Kidney glomerular epithelial cell (primary cell): ENCODE results near the gene PRRX2.

Source experiments
- DNase-seq: peaks from one replicate; lab custom pipeline; 2025; lab: John Stamatoyannopoulos, UW

Gene PRRX2

DNA sequence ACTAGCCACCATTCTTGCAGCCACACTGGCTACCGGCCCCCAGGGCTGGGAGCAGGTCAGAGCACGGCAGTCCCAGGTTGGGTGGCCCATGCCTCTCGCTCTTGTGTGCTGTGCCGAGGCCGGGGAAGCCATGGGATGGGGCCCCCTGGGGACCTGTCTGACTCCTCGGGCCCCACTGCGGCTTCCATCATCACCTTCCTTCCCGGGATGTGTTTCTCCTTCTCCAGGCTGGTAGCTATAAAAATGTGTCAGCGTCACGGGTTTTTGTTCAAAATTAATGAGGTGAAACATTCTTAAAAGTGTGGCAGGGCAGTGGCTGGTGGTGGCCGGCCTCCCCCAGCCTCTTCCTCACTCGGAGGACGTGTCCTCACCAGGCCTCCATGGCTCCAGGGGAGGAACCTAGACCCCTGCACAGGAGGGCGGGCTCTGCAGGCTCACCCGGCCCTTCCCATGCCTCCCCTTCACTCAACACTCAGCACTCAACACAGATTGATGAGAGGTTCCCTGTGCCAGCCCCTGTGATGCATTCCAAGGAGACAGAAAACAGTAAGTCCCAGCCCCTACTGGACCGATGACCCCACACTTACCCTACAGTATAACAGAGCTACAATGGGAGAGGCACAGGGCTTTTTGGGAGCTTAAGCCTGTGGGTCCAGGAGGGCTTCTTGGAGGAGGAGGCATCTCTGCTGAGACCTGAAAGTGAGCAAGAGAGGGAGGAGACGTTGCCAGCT, 44.2 kb downstream of the PRRX2 start:
- peak; percentile 54 for DNase-seq

DNA sequence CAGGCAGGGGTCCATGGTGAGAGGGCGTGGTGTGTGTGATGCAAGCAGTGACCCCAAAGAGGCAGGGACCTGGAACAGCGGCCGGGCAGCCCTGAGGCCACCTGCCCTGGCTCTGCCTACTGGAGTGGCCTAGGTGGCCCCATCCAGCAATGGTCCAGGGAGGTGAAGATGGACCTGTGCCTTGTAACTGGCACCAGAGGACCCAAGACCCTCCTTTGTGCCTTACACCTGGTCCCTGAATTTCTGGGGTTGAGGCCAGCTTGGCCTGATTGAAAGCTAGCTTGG, 44.7 kb downstream of the PRRX2 start:
- no peak for DNase-seq

DNA sequence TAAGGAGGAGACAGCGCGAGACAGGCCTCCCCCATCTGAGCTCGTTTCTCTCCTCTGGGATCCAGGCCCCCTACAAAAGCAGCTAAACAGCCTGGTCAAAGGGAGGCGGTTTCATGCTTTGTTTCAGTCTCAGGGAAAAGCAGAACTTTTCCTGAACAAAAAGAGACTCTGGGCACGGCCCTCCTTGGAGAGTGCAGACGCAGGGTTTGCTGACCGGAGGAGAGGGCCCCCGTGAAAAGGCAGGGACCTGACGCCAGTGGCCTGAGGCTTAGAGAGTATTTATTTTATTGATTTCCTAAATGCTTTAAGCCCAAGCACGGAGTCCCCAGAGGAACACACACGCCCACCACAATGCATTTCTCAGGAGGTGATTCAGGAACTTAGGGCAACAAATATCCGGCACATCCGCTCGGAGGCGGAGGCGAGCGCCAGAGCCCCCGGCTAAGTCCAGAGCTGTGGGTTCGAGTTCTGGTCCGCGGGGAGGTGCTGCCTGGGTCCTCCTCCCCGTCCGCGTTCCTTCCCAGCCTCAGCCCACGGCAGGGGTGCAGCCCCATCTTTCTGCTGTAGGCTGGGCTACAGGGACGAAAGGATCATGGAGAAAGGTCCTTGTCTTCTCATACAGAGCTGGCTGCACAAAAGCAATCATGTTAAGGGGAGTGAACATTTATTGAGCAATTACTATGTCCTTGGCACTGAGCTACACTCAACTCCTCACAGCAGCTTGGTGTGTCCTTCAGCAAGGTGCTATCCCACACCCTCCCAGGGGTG, 47.4 kb downstream of the PRRX2 start:
- DNase-seq = no peak

DNA sequence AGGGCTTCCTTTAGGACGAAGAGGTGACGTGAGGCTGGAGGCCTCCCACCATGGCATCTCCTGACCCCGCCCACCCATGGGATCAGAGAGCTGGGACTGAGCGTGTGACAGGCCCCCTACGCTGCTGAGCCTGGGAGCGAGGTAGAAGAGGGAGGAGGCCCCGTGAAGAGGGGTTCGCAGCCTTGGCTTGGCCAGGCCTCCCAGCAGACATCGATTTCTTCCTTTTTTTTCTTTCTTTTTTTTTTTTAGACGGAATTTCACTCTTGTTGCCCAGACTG, 47.9 kb downstream of the PRRX2 start:
- no peak for DNase-seq

- DNase-seq = no peak
These were observed 49.1 kb downstream of the PRRX2 start for GRCh38 chr9:129714511-129715061.

DNA sequence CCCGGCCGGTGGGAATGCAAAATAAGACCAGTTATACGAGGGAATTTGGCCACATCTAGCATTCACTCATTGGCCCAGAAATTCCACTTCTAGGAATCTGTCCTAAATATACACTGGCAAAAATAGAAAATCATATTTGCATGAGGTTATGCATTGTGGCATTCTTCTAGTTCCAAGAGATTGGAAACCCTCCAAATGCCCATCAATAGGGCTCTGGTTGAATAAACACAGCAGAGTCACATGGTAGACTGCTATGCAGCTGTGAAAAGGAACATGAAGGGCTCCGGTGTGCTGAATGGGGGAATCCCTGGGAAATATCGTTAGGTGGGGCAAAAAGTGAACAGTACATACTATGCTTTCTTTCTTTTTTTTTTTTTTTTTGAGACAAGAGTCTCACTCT, 50.6 kb downstream of the PRRX2 start:
- DNase-seq = no peak

DNA sequence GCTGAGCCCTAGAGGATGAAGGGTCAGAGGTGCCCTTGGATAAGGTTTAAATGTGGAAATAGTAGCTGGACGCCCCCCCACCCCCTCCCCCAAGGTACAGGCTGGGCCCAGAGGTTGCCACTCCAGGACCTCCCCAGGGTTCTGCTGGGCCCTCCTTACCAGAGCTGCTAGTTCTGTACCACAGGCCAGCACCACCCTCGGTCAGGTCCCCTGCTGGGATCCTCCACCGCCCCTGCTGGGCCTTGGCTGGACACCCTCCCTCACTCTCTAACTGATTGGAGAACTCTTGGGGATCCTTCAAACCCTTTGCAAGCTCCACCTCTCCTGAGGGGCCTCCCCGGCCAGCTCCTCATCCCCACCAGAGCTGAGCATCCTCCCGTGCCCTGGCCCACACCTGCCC, 52.5 kb downstream of the PRRX2 start:
- no peak for DNase-seq

DNA sequence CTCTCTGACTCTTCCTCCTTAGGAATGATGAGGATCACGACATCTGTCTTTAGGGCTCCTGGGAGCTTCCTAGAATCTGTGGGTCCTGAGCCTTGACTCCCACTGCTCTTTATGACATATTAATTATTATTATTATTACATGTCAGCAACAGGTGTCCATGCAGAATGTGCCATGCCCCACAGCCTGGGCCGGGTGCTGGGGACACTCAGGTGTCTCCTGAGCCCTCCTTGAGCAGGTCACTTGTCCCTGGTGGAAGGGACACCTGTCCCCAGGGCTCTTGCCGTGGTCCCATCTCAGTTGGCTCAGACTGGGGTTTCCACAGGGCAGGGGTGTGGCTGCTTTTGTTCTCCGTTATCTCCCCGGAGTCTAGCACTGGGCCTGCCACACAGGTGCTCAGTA, 53.2 kb downstream of the PRRX2 start:
- no peak for DNase-seq

GRCh38 chr9:129719135-129719534, 53.7 kb downstream of the PRRX2 start:
- DNase-seq = no peak

DNA sequence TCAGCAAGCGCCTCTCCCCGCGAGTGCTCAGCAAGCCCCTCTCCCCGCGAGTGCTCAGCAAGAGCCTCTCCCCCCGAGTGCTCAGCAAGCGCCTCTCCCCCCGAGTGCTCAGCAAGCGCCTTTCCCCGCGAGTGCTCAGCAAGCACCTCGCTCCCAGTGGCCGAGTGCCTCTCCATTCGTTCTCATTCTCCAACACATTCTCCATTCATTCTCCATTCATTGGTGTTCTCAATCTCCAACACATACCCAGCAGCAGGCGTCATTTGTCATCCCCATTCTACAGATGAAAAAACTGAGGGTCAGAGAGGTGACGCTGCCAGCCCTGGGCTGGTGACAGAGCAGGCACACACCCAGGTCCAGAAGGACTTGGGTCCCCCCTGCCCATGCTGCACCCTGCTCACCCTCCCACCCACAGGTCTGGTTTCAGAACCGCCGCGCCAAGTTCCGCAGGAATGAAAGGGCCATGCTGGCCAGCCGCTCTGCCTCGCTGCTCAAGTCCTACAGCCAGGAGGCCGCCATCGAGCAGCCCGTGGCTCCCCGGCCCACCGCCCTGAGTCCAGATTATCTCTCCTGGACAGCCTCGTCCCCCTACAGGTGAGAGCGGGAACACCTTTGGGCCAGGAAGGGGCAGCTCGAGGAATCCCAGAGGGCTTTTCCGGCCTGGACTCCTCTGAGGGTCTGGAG, 54.9 kb downstream of the PRRX2 start:
- DNase-seq = no peak

GRCh38 chr9:129720865-129721545, 55.6 kb downstream of the PRRX2 start:
- no peak for DNase-seq

GRCh38 chr9:129722913-129723312, 57.5 kb downstream of the PRRX2 start:
- no peak for DNase-seq

DNA sequence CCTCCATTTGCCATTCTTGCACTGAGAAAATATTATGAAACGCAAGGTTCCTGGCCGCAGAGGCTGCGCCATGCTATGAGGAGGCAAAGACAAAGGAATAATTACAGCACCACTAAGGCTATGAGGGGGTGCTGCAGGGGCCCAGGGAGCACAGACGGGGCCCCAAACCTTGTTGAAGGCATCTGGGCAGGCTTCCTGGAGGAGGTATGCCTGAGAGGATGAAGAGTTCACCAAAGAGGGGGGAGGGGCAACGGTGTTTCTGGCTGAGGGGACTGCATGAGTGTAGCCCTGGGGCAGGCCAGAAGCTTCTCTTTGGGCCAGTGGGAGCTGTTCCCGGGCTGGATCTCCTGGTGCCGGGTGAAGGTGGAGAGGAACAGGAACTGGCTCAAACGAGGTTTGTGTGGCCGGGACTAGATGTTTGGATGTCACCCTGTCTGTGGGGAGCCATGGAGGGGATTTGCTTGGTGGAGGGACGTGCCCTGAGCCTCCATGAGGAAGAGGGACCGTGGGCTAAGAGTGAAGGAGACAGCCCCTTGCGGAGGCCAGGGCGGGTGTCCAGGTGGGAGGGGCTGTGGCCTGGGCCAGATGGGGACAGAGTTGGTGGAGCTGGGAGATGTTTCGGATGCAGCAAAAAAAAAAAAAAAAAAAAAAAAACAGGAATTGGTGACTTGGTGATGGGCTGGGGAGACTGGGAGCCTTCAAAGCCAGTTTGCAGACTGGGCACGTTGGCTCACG, 59.2 kb downstream of the PRRX2 start:
- no peak for DNase-seq

GRCh38 chr9:129725795-129726251, 60.4 kb downstream of the PRRX2 start:
- DNase-seq = no peak

DNA sequence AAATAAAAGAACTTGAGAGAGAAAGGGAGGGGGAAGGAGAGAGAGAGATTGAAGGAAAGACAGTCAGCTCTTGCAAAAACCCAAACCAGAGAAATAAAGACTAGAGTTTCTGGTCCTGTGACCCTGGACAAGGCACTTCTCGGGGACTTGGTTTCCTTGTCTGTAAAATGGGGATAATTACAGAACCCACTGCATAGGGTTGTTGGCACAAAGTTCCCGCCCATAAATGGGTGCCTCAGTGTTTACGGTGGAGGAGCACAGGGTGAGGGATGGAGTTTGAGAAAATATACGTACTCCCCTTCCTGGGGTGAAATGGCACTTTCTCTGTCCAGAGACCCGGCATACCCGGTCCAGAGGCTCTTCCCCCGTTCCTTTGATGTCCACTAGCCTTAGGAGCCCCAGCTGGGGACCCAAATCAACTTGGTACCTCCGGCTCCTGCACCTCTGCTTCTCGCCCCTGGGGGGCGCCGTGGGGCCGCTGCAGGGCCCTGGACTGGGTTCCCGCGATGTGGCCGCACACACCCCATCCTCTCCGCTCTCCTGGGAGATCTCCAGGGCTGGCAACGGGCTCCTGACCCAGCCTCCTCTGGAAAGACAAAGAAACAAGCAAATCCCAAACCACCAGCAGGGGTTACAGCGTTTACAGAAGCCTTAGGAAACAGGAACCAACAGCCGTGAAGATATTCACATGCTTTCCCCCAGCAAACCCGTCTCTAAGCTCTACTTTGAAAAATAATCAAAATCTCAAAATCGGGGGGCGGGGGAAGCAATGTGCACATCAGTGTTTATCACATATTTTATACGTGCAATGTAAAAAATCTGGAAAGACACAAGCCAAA, 61.1 kb downstream of the PRRX2 start:
- peak; percentile 28 for DNase-seq

DNA sequence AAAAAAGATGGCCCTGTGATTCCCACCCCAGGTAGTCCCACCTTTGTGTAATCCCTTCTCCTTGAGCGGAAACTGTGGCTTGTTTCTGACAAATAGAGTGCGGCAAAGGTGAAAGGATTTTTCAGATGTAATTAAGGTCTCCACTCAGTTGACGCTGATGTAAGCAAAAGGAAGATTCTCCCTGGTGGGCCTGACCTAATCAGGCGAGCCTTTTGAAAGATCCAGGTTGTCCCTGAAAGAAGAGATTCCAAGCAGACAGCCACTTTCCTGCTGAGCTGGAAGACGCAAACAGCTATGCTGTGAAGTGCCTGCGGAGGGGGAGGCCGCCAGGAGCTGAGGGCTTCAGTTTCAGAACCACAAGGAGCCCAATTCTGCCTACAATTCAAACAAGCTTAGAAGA, 63.3 kb downstream of the PRRX2 start:
- no peak for DNase-seq

DNA sequence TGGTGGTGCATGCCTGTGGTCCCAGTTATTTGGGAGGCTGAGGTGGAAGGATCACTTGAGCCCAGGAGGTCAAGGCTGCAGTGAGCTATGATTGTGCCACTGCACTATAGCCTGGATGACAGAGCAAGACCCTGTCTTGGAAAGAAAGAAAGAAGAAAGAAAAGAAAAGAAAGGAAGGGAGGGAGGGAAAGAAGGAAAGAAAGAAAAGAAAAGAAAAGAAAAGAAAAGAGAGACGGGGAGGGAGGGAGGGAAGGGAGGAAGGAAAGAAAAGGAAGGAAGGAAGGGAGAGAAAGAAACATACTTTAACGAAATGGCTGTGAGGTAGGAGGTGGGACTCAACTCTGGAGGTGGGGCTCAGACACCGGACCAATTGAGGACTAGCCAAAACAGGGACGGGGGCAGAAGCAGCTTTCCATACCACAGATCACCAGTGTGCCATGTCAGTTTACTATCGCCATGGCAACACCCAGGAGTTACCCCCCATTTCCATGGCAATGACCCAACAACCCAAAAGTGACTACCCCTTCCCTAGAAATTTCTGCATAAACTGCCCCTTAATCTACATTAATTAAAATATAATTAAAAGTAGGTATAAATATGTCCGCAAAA, 66.1 kb downstream of the PRRX2 start:
- no peak for DNase-seq

DNA sequence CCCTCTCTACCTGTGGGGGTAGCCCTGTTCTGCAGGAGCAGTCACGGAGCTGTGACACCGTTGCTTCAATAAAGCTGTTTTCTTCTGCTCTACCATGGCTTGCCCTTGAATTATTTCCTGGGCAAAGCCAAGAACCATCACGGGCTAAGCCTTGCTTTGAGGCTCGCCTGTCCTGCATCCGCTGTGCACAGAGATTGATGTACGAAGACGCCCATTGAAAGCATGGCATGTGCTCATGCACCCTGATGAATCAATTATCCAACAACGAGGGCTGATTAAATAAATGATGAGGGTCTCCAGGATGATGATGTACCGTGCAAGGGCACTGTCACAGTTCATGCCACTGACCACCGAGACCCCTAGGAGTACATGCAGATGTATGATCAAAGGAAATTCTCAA, 66.7 kb downstream of the PRRX2 start:
- DNase-seq = no peak

DNA sequence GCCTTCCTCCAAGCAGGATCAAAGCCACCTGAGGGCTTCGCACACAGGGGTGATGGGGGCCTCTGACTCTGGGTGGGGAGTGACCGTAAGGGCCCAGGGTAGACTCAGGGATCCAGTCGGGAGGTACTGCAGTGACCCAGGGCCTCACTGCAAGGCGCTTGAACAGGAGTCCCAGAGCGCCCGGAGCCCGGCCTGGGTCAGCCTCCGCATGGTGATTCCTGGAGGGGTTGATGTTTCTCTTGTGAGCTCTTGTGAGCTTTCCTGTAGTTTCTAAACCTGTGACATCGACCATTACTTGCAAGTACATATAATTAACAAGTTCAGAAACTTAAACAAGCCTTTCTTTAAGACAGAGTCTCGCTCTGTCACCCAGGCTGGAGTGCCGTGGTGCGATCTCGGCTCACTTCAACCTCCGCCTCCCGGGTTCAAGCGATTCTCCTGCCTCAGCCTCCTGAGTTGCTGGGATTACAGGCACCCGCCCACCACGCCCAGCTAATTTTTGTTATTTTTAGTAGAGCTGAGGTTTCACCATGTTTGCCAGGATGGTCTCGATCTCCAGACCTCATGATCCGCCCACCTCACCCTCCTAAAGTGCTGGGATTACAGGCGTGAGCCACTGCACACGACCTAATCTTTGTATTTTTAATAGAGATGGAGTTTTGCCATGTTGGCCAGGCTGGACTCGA, 67.6 kb downstream of the PRRX2 start:
- DNase-seq = no peak

DNA sequence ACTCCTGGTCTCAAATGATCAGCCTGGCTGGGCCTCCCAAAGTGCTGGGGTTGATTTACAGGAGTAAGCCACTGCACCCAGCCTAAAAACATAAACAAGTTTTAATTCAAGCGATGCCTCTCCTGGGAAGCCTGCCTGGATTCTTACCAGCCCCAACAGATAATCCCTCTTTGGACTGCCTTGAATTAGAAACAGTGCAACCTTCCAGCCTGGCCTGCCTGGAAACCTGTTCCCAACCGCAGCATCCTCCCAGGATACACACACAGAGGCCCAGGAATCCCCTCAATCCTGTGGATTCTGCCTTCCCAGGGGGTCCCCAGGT, 68.1 kb downstream of the PRRX2 start:
- no peak for DNase-seq
